Bronchial smooth muscle cell (primary cell): ENCODE data around the gene OCSTAMP. TPM values are rescaled to one million over a fixed set of nuclear protein-coding genes. Genes with fewer than 3 reads are reported as not detected.

ENCODE experiments used
- total RNA-seq: library from RNA; depleted of rRNA; stranded (reverse); fragments of >200 nt; gene quantifications from 2 replicates; pipeline ENCODE4 v1.2.1, GENCODE V29; 2014

OCSTAMP gene, protein sequence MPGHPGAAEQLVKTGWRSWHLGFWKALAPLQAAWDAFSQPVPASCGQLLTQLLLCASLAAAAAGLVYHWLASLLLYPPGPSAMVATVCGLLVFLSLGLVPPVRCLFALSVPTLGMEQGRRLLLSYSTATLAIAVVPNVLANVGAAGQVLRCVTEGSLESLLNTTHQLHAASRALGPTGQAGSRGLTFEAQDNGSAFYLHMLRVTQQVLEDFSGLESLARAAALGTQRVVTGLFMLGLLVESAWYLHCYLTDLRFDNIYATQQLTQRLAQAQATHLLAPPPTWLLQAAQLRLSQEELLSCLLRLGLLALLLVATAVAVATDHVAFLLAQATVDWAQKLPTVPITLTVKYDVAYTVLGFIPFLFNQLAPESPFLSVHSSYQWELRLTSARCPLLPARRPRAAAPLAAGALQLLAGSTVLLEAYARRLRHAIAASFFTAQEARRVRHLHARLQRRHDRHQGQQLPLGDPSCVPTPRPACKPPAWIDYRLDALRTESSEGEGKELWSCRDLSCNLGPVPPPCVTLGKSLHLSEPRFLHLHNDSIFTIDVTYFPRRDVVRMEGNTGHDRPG
- not detected in 2 replicates for total RNA-seq

DNA sequence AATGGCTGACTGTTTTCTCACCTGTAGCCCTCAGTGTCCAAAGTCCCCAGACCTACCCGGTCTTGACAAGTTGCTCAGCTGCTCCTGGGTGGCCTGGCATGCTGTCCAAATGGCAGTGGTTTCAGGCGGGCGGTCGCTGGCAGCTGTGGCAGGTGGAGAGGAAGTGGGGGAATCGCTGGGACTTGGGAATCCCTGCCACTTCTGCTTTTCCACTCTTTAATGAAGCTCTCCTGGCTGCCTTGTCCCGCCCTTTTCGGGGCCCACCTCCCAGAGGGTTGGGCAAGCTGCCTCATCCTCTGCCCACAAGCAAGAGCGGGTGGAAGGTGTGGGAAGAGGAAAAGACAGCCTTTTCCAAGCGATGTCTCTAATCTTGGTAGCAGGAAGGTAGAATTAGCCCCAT is at the start of gene OCSTAMP:
TSS of gene OCSTAMP (minus strand) at position 194 of the 400 bp plus-strand sequence. CDS start at position 100, 94 bp downstream.

GRCh38 chr20:46512943-46513844 is 37.3 kb downstream of the OCSTAMP start, which contains the start of gene ZNF334:
Gene ZNF334, minus strand, starts transcription at chr20:46513559. Its CDS starts 1,457 bp downstream, at chr20:46512102.

Other genes with a start within 250 kb of the OCSTAMP start
- not detected in 2 replicates for gene CDH22, start 242.2 kb downstream of the OCSTAMP start, total RNA-seq
- gene ELMO2, start 144.0 kb downstream of the OCSTAMP start, total RNA-seq, result 26.2 and 32.2 TPM in 2 replicates
- 2.4 and 7.0 TPM in 2 replicates for gene ZNF334, start 37.1 kb downstream of the OCSTAMP start, total RNA-seq
- 2.2 and 2.5 TPM in 2 replicates for gene SLC13A3, start 100.8 kb upstream of the OCSTAMP start, total RNA-seq
- gene TP53RK, start 138.8 kb upstream of the OCSTAMP start, total RNA-seq, result 12.3 and 15.4 TPM in 2 replicates
- gene SLC2A10, start 159.0 kb upstream of the OCSTAMP start, total RNA-seq, result 40.6 and 42.4 TPM in 2 replicates